Activated CD4-positive, alpha-beta T cell treated with anti-CD3 and anti-CD28 coated beads, Interleukin-2, Interleukin-4, amounts not matched to agents 100 ng/mL and 50 ng/mL, durations not matched to agents 16 hours and 8 hours (primary cell): ENCODE measurements around the gene ARAF.

Experiments used
- DNase-seq: peaks from one replicate; pipeline ENCODE4 v3.0.0-alpha.2; 2020; ENCODE audit warnings: low spot score

The ARAF gene

GRCh38 chrX:47564438-47565085 lies 3.6 kb downstream of the ARAF start:
- DNase-seq = peak; percentile 31

- no peak for DNase-seq
Measured at GRCh38 chrX:47566841-47567240, 5.8 kb downstream of the ARAF start.

GRCh38 chrX:47568656-47569295 lies 7.8 kb downstream of the ARAF start:
- DNase-seq = peak; percentile 25

- DNase-seq = no peak
Measured at GRCh38 chrX:47570794-47571193, 9.8 kb downstream of the ARAF start.

- DNase-seq = no peak
Measured at GRCh38 chrX:47571215-47571614, 10.2 kb downstream of the ARAF start.

- DNase-seq = no peak
Measured at GRCh38 chrX:47571896-47572295, 10.9 kb downstream of the ARAF start.

- no peak for DNase-seq
Measured at GRCh38 chrX:47572773-47573340, 11.9 kb downstream of the ARAF start.

GRCh38 chrX:47573341-47574075 lies 12.5 kb downstream of the ARAF start:
- no peak for DNase-seq

- no peak for DNase-seq
Measured at GRCh38 chrX:47574076-47574546, 13.1 kb downstream of the ARAF start.

- no peak for DNase-seq
Measured at GRCh38 chrX:47574547-47575301, 13.7 kb downstream of the ARAF start.

GRCh38 chrX:47576021-47576898 lies 15.3 kb downstream of the ARAF start:
- no peak for DNase-seq

- no peak for DNase-seq
Measured at GRCh38 chrX:47577424-47577823, 16.4 kb downstream of the ARAF start.

- no peak for DNase-seq
Measured at GRCh38 chrX:47577901-47578300, 16.9 kb downstream of the ARAF start.

GRCh38 chrX:47578692-47579091 lies 17.7 kb downstream of the ARAF start:
- DNase-seq = no peak

GRCh38 chrX:47579537-47579936 lies 18.5 kb downstream of the ARAF start:
- peak; percentile 72 for DNase-seq

- peak; percentile 87 for DNase-seq
Measured at GRCh38 chrX:47581731-47582647, 21.0 kb downstream of the ARAF start, which contains the start of gene TIMP1. TIMP1 (plus strand) TSS chrX:47582436; CDS start chrX:47583416, 980 bp downstream.

GRCh38 chrX:47583240-47583861 lies 22.3 kb downstream of the ARAF start:
- no peak for DNase-seq

GRCh38 chrX:47584714-47585113 lies 23.7 kb downstream of the ARAF start:
- no peak for DNase-seq

- no peak for DNase-seq
Measured at GRCh38 chrX:47585273-47585672, 24.3 kb downstream of the ARAF start.
